Measurements from ENCODE around the gene CACNA2D1. TPM values are rescaled to one million over a fixed set of nuclear protein-coding genes. Genes with fewer than 3 reads are reported as not detected.

Gene CACNA2D1
- total RNA-seq, 1 experiment from 2014 or later, result 9.8 TPM

- no peaks in the 10 kb centered on the region for H3K36me3 ChIP-seq (ENCODE audit: control insufficient read depth, insufficient read depth, low read length)
- intact Hi-C loops (cut with micrococcal nuclease; ENCODE audit: unreplicated experiment), result no loop called here
- H3K27ac ChIP-seq (ENCODE audit: low read length), result no peak overlapping the region
- ATAC-seq, result no peak
- DNase-seq (ENCODE audit: low read depth, low spot score), result no peak
- BruUV-seq (replicated peaks), result no TSS peak
- ChIA-PET POLR2A (no interaction called here), CTCF (no interaction called here)
- no peaks in the 10 kb centered on the region for H3K9me3 ChIP-seq (ENCODE audit: control insufficient read depth, insufficient read depth, low read depth, low read length)
- H3K4me1 ChIP-seq (ENCODE audit: control insufficient read depth, insufficient read depth, low read length), result no peaks in the 10 kb centered on the region
- in situ Hi-C loops (cut with HindIII; ENCODE audit: low pct_unique_long_range_greater_than_20kb, low sequenced_read_pairs), result no loop called here
- no peaks in the 10 kb centered on the region for H3K27me3 ChIP-seq (ENCODE audit: control insufficient read depth, insufficient read depth, low read length)
- TF ChIP-seq CTCF (IDR thresholded peaks at IDR 0.05) (no peak), SIN3A (IDR thresholded peaks at IDR 0.05; ENCODE audit: borderline replicate concordance, insufficient read depth, low read depth, low read length) (no peak), POLR2AphosphoS5 (IDR thresholded peaks at IDR 0.05; ENCODE audit: low read depth, low read length) (no peak), REST (IDR thresholded peaks at IDR 0.05; ENCODE audit: insufficient read depth in 1 of 2, low read depth in 2 of 2, low read length in 1 of 2) (no peak)
- no peak overlapping the region for H3K4me3 ChIP-seq (ENCODE audit: low read depth in 2 of 2, low read length in 2 of 2)
These were observed 421.9 kb downstream of the CACNA2D1 start for GRCh38 chr7:82021713-82022112.

- Histone ChIP-seq H3K9me3 (ENCODE audit: control insufficient read depth, insufficient read depth, low read depth, low read length) (no peaks in the 10 kb centered on the region), H3K27ac (ENCODE audit: low read length) (no peak overlapping the region), H3K36me3 (ENCODE audit: control insufficient read depth, insufficient read depth, low read length) (no peaks in the 10 kb centered on the region), H3K27me3 (ENCODE audit: control insufficient read depth, insufficient read depth, low read length) (no peaks in the 10 kb centered on the region), H3K4me1 (ENCODE audit: control insufficient read depth, insufficient read depth, low read length) (no peaks in the 10 kb centered on the region), H3K4me3 (ENCODE audit: low read depth in 2 of 2, low read length in 2 of 2) (no peak overlapping the region)
- TF ChIP-seq SIN3A (IDR thresholded peaks at IDR 0.05; ENCODE audit: borderline replicate concordance, insufficient read depth, low read depth, low read length), result no peak
- no peak for TF ChIP-seq POLR2AphosphoS5 (IDR thresholded peaks at IDR 0.05; ENCODE audit: low read depth, low read length)
- no peak for TF ChIP-seq CTCF (IDR thresholded peaks at IDR 0.05)
- no peak for TF ChIP-seq TCF7L2 (IDR thresholded peaks at IDR 0.05; ENCODE audit: low read depth, low read length)
- no peak for TF ChIP-seq REST (IDR thresholded peaks at IDR 0.05; ENCODE audit: insufficient read depth in 1 of 2, low read depth in 2 of 2, low read length in 1 of 2)
- BruUV-seq (replicated peaks), result no TSS peak
- ATAC-seq (no peak), DNase-seq (ENCODE audit: low read depth, low spot score) (no peak)
- in situ Hi-C loops (cut with HindIII; ENCODE audit: low pct_unique_long_range_greater_than_20kb, low sequenced_read_pairs), result no loop called here
- ChIA-PET CTCF (no interaction called here), POLR2A (no interaction called here)
- intact Hi-C loops (cut with micrococcal nuclease; ENCODE audit: unreplicated experiment), result no loop called here
These were observed 422.5 kb downstream of the CACNA2D1 start for GRCh38 chr7:82021036-82021435.
